HEK293T (cell line): ENCODE measurements around the gene DCTN4.

Source experiments
- ARNT ChIP-seq: fragments of 450-650 bp; IDR thresholded peaks from 2 replicates; pipeline ENCODE4 v1.6.1; 2017; ENCODE audit warnings: mild to moderate bottlenecking
- BHLHE40 ChIP-seq: fragments of 450-650 bp; IDR thresholded peaks from 2 replicates; pipeline ENCODE4 v1.6.1; 2016; ENCODE audit warnings: mild to moderate bottlenecking, moderate library complexity, borderline replicate concordance
- FOXA1 ChIP-seq: fragments of 450-650 bp; IDR thresholded peaks from 2 replicates; pipeline ENCODE4 v1.6.1; 2016; ENCODE audit warnings: mild to moderate bottlenecking
- FOXM1 ChIP-seq: fragments of 450-650 bp; IDR thresholded peaks from 2 replicates; pipeline ENCODE4 v1.6.1; 2017; ENCODE audit warnings: mild to moderate bottlenecking, borderline replicate concordance
- NFRKB ChIP-seq: fragments of 450-650 bp; IDR thresholded peaks from 2 replicates; pipeline ENCODE4 v1.6.1; 2016; ENCODE audit warnings: mild to moderate bottlenecking, moderate library complexity
- TF ChIP-seq, protein P1 (sequence below): fragments of 450-650 bp; IDR thresholded peaks from 2 replicates; pipeline ENCODE4 v1.6.1; 2016

DNA sequence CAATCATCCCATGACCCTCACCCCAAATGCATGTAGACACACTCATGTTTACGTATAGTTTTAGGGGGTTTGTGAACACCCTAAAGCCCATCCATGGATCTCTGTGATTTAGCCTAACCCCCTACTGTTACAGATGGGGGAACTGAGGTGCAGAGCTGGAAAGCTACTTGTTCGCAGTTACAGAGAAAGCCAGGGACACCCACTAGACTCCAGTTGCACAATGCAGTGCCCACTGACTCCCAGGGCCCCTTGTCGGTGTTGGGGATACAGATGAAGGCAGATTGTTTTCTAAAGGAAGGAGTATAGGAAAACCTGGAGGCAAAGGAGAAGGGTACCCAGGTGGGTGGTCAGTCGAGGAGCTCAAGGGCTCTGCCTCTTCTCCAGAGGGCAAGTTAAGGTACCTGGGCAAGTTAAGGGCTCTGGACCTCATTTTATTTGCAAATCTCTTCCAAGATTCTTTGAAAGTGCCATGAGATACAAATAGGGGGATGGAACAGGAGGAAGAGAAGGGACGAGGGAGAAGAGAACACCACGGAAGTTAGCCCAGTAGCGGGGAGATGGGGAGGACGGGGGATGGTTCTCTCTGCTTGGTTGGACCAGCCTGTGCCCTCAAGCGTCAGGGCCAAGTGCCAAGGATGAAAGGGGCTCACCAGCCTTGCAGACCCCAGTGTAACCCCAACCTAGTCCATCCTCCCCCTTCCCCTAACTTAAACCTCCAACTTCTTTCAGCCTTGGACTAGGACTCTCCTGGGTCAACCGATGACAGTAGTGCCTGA lies 96.8 kb downstream of the DCTN4 start:
- TF ChIP-seq FOXM1 = no peak
- TF ChIP-seq, protein P1, sequence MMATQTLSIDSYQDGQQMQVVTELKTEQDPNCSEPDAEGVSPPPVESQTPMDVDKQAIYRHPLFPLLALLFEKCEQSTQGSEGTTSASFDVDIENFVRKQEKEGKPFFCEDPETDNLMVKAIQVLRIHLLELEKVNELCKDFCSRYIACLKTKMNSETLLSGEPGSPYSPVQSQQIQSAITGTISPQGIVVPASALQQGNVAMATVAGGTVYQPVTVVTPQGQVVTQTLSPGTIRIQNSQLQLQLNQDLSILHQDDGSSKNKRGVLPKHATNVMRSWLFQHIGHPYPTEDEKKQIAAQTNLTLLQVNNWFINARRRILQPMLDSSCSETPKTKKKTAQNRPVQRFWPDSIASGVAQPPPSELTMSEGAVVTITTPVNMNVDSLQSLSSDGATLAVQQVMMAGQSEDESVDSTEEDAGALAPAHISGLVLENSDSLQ = no peak
- TF ChIP-seq BHLHE40 = no peak
- TF ChIP-seq FOXA1 = no peak
- TF ChIP-seq NFRKB = no peak
- no peak for TF ChIP-seq ARNT
